SKM-1 treated with dmso at 0.1 percent for 144 hours (cell line): ENCODE results near the gene SP110.

Experiments
- DNase-seq: peaks from one replicate; lab custom pipeline; 2025; ENCODE audit not compliant: unreplicated experiment; lab: John Stamatoyannopoulos, UW

SP110 gene

GRCh38 chr2:230172852-230173251 lies 46.9 kb downstream of the SP110 start:
- no peak for DNase-seq

GRCh38 chr2:230172156-230172555 lies 47.6 kb downstream of the SP110 start:
- no peak for DNase-seq

- DNase-seq = peak; percentile 63
Observed at GRCh38 chr2:230170532-230170931, 49.3 kb downstream of the SP110 start.

- DNase-seq = peak; percentile 3
Observed at GRCh38 chr2:230166557-230167170, 53.1 kb downstream of the SP110 start.

- DNase-seq = no peak
Observed at GRCh38 chr2:230164139-230164538, 55.6 kb downstream of the SP110 start.

GRCh38 chr2:230162981-230163380 lies 56.8 kb downstream of the SP110 start:
- no peak for DNase-seq

GRCh38 chr2:230161184-230161583 lies 58.6 kb downstream of the SP110 start:
- no peak for DNase-seq

- DNase-seq = peak; percentile 71
Observed at GRCh38 chr2:230160112-230160660, 59.6 kb downstream of the SP110 start.

- DNase-seq = no peak
Observed at GRCh38 chr2:230158468-230158867, 61.3 kb downstream of the SP110 start.

- DNase-seq = no peak
Observed at GRCh38 chr2:230156782-230157699, 62.7 kb downstream of the SP110 start.

- DNase-seq = no peak
Observed at GRCh38 chr2:230155359-230155758, 64.4 kb downstream of the SP110 start.

- no peak for DNase-seq
Observed at GRCh38 chr2:230153390-230153976, 66.3 kb downstream of the SP110 start.

- no peak for DNase-seq
Observed at GRCh38 chr2:230152334-230152733, 67.5 kb downstream of the SP110 start.

GRCh38 chr2:230144355-230144754 lies 75.4 kb downstream of the SP110 start:
- peak; percentile 62 for DNase-seq

- no peak for DNase-seq
Observed at GRCh38 chr2:230140667-230141066, 79.1 kb downstream of the SP110 start.

GRCh38 chr2:230137902-230138539 lies 81.8 kb downstream of the SP110 start:
- no peak for DNase-seq

GRCh38 chr2:230135130-230135525 lies 84.7 kb downstream of the SP110 start:
- no peak for DNase-seq

- DNase-seq = no peak
Observed at GRCh38 chr2:230134496-230135129, 85.2 kb downstream of the SP110 start.

- no peak for DNase-seq
Observed at GRCh38 chr2:230131366-230131765, 88.4 kb downstream of the SP110 start.

GRCh38 chr2:230130668-230131364 lies 89.0 kb downstream of the SP110 start:
- DNase-seq = no peak
